OCI-LY7 (cell line): ENCODE results near the gene ATP8B1. TPM values are rescaled to one million over a fixed set of nuclear protein-coding genes. Genes with fewer than 3 reads are reported as not detected.

Source experiments
- BruUV-seq: library from RNA; stranded (reverse); fragments of 400-500 nt; replicated peaks from 2 replicates; lab custom pipeline; 2021; lab: Mats Ljungman, UMichigan
- CTCF ChIA-PET: fragments of 300-600 bp; sonication (Branson Sonifier 250); formaldehyde crosslinking; loops from one replicate; lab custom pipeline; 2022; ENCODE audit warnings: antibody characterized with exemption; ENCODE audit not compliant: unreplicated experiment; lab: Charles Lee
- POLR2A ChIA-PET: fragments of 300-600 bp; sonication (Branson Sonifier 250); formaldehyde crosslinking; loops from one replicate; lab custom pipeline; 2022; ENCODE audit warnings: antibody characterized with exemption; lab: Charles Lee
- DNase-seq: peaks from one replicate; pipeline ENCODE4 v3.0.0-alpha.2; 2015; ENCODE audit warnings: low spot score
- H2AFZ ChIP-seq: fragments of 200-600 bp; sonication (generic), shearing (Covaris generic); 2 replicates; pipeline ENCODE4 v1.6.1; 2014; ENCODE audit warnings: mild to moderate bottlenecking, antibody characterized with exemption, low read length, moderate library complexity
- H3K27ac ChIP-seq: fragments of 200-600 bp; sonication (generic); 2 replicates; pipeline ENCODE4 v1.5.1; 2014; ENCODE audit warnings: mixed run types, low read depth, mild to moderate bottlenecking, moderate library complexity, low read length, inconsistent platforms; ENCODE audit not compliant: poor library complexity, severe bottlenecking
- H3K36me3 ChIP-seq: fragments of 200-600 bp; sonication (generic); 2 replicates; pipeline ENCODE4 v1.6.1; 2014; ENCODE audit warnings: mild to moderate bottlenecking, antibody characterized with exemption, low read length, moderate library complexity, mixed read lengths; ENCODE audit not compliant: insufficient read depth
- H3K4me1 ChIP-seq: fragments of 200-600 bp; sonication (generic); 2 replicates; pipeline ENCODE4 v1.5.1; 2014; ENCODE audit warnings: mild to moderate bottlenecking, low read length; ENCODE audit not compliant: insufficient read depth, poor library complexity, severe bottlenecking
- H3K4me2 ChIP-seq: fragments of 200-600 bp; sonication (generic); 2 replicates; pipeline ENCODE4 v1.6.1; 2014; ENCODE audit warnings: mild to moderate bottlenecking, low read length
- H3K4me3 ChIP-seq: fragments of 200-600 bp; sonication (generic); 2 replicates; pipeline ENCODE4 v1.5.1; 2014; ENCODE audit warnings: mild to moderate bottlenecking, low read depth, low read length; ENCODE audit not compliant: poor library complexity, severe bottlenecking
- H3K79me2 ChIP-seq: fragments of 200-600 bp; sonication (generic); 2 replicates; pipeline ENCODE4 v1.6.1; 2016; ENCODE audit warnings: low read depth, mild to moderate bottlenecking, low read length, moderate library complexity, mixed read lengths; ENCODE audit not compliant: insufficient read depth
- H3K9me2 ChIP-seq: fragments of 200-600 bp; sonication (generic); 2 replicates; pipeline ENCODE4 v1.6.1; 2016; ENCODE audit warnings: mild to moderate bottlenecking, low read length, mixed read lengths; ENCODE audit not compliant: insufficient read depth
- H3K9me3 ChIP-seq: fragments of 200-600 bp; sonication (generic); 2 replicates; pipeline ENCODE4 v1.6.1; 2014; ENCODE audit warnings: mild to moderate bottlenecking, mixed run types, low read length, mixed read lengths
- H4K20me1 ChIP-seq: fragments of 200-600 bp; sonication (generic); 2 replicates; pipeline ENCODE4 v1.6.1; 2014; ENCODE audit warnings: mild to moderate bottlenecking, antibody characterized with exemption, low read length, moderate library complexity, mixed read lengths; ENCODE audit not compliant: insufficient read depth
- CTCF ChIP-seq: fragments of 200-600 bp; sonication (generic); conservative IDR thresholded peaks from 2 replicates; pipeline ENCODE4 v1.5.1; 2014; ENCODE audit warnings: mild to moderate bottlenecking, antibody characterized with exemption, low read length, moderate library complexity, mixed read lengths
- EZH2phosphoT487 ChIP-seq: fragments of 200-600 bp; sonication (generic); IDR thresholded peaks from 2 replicates; pipeline ENCODE4 v1.6.1; 2018; ENCODE audit warnings: low read depth, borderline replicate concordance, mild to moderate bottlenecking, mixed run types, antibody characterized with exemption, low read length, moderate library complexity, mixed read lengths
- intact Hi-C: fragments of 100-400 bp; cut with micrococcal nuclease; formaldehyde crosslinking; loops from one replicate; pipeline ENCODE4 v1.10.0; 2022; ENCODE audit not compliant: unreplicated experiment
- total RNA-seq, 2 experiments: library from RNA; depleted of rRNA in 1 of 2; stranded (reverse); fragments of >200 nt in 1 of 2; shearing (Covaris generic) in 1 of 2; gene quantifications; 2 replicates each; pipeline ENCODE4 v1.2.3, GENCODE V29; 2014 to 2022

ATP8B1 gene
- total RNA-seq, 2 experiments from 2014 or later: not detected

GRCh38 chr18:57631697-57632096 lies 171.4 kb downstream of the ATP8B1 start:
- 0 out of 2 replicates have a peak, but pooled peaks cover 4% of the 10 kb centered on the region for H4K20me1 ChIP-seq
- H2AFZ ChIP-seq: no peak overlapping the region; the same call in 1 of the 2 replicates
- H3K79me2 ChIP-seq: peaks cover 10% of the 10 kb centered on the region; the same call in 1 of the 2 replicates
- POLR2A ChIA-PET: interaction anchor here (1.3 to 1.4 kb wide), 2 partner anchors 9 to 11 kb away, joined by 4 to 7 read pairs; partner anchors contain the start of gene NARS1
- DNase-seq: peak; percentile 2
- H3K9me3 ChIP-seq: no peaks in the 10 kb centered on the region
- peak overlapping the region; percentile 94 for H3K27ac ChIP-seq
- peak overlapping the region; percentile 91 for H3K4me3 ChIP-seq
- intact Hi-C loops: loop anchor here (10.0 kb wide), 1 partner anchor 223 kb away; no protein-coding TSS in a partner anchor
- H3K4me2 ChIP-seq: peak overlapping the region; percentile 88
- BruUV-seq: no TSS peak
- H3K9me2 ChIP-seq: no peaks in the 10 kb centered on the region
- no peaks in the 10 kb centered on the region for H3K36me3 ChIP-seq
- H3K4me1 ChIP-seq: peaks cover 11% of the 10 kb centered on the region
- TF ChIP-seq EZH2phosphoT487 (no peak), CTCF (no peak)
- CTCF ChIA-PET: interaction anchor here (0.7 kb wide), 1 partner anchor 36 kb away, joined by 3 read pairs; no protein-coding TSS in a partner anchor

GRCh38 chr18:57630754-57631595 lies 172.1 kb downstream of the ATP8B1 start:
- peak overlapping the region; percentile 94 for H3K27ac ChIP-seq
- TF ChIP-seq CTCF (no peak), EZH2phosphoT487 (no peak)

More at GRCh38 chr18:57630754-57631595, 172.1 kb downstream of the ATP8B1 start:
- peaks cover 11% of the 10 kb centered on the region for H3K4me1 ChIP-seq
- ChIA-PET CTCF (interaction anchor here (0.6 to 0.7 kb wide), 3 partner anchors 36 to 1047 kb away, joined by 3 to 4 read pairs (median 4); no protein-coding TSS in a partner anchor), POLR2A (interaction anchor here (0.5 to 1.4 kb wide), 5 partner anchors 8 to 1234 kb away, joined by 3 to 7 read pairs (median 4); partner anchors contain the start of genes NARS1 and ZNF532)
- no peaks in the 10 kb centered on the region for H3K9me3 ChIP-seq
- H3K79me2 ChIP-seq: peaks cover 10% of the 10 kb centered on the region; the same call in 1 of the 2 replicates
- DNase-seq: peak; percentile 76
- BruUV-seq: no TSS peak
- peak overlapping the region; percentile 91 for H3K4me3 ChIP-seq
- H3K9me2 ChIP-seq: no peaks in the 10 kb centered on the region
- peak overlapping the region; percentile 82; the same call in 1 of the 2 replicates for H2AFZ ChIP-seq
- no peaks in the 10 kb centered on the region for H3K36me3 ChIP-seq
- peak overlapping the region; percentile 88 for H3K4me2 ChIP-seq
- 0 out of 2 replicates have a peak, but pooled peaks cover 4% of the 10 kb centered on the region for H4K20me1 ChIP-seq
- intact Hi-C loops: loop anchor here (1.0 to 10.0 kb wide), 2 partner anchors 10 to 224 kb away; partner anchors contain the start of gene NARS1
